HUES6 (cell line): Measurements from ENCODE around the gene NQO1.
A peak's percentile ranks its signal among the peaks of the same experiment; 100 is the strongest.
"Not testable (repeated sequence)": the region's sequence is repeated elsewhere in the genome, so short reads cannot be mapped to it uniquely, and the experiment has no call there.

Source experiments
- H3K27ac ChIP-seq: 2 replicates; pipeline ENCODE4 v1.7.0; 2013; ENCODE audit warnings: low read depth, mild to moderate bottlenecking, low read length, inconsistent platforms
- H3K27me3 ChIP-seq: 2 replicates; pipeline ENCODE4 v1.6.1; 2013; ENCODE audit warnings: low read length; ENCODE audit not compliant: control insufficient read depth, insufficient read depth
- H3K36me3 ChIP-seq: 2 replicates; pipeline ENCODE4 v1.6.1; 2013; ENCODE audit warnings: low read length; ENCODE audit not compliant: control insufficient read depth, insufficient read depth
- H3K4me1 ChIP-seq: 2 replicates; pipeline ENCODE4 v1.6.1; 2013; ENCODE audit warnings: low read length; ENCODE audit not compliant: control insufficient read depth, insufficient read depth
- H3K4me3 ChIP-seq: 2 replicates; pipeline ENCODE4 v1.5.1; 2013; ENCODE audit warnings: low read depth, low read length
- H3K9ac ChIP-seq: one replicate; pipeline ENCODE4 v1.6.1; 2013; ENCODE audit warnings: mild to moderate bottlenecking, low read length
- H3K9me3 ChIP-seq: 2 replicates; pipeline ENCODE4 v1.6.1; 2013; ENCODE audit warnings: low read depth, low read length; ENCODE audit not compliant: control insufficient read depth, insufficient read depth

NQO1 gene

DNA sequence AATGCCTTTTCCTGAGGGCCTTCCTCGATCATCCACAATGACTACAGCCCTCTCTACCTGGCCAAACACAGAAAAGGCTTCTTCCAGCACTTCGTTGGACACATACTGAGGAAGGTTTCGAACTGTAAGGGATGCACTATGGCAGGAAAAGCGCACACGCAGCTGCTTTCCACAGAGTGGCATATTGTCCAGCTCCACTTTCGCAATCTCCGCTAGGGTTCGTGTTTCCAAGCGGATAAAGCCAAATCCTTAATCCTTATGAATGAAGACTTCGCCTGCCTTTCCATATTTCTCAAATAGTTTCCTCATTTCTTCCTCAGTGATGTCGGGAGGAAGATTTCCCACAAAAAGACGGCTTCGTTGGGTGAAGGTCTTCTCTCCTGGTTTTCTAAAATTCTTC is 31.0 kb upstream of the NQO1 start:
- H3K4me3 ChIP-seq, H3K4me1 ChIP-seq, H3K9me3 ChIP-seq, H3K9ac ChIP-seq, H3K27me3 ChIP-seq, H3K27ac ChIP-seq: not testable (repeated sequence)
- H3K36me3 ChIP-seq: peaks cover 11% of the 10 kb centered on the region

DNA sequence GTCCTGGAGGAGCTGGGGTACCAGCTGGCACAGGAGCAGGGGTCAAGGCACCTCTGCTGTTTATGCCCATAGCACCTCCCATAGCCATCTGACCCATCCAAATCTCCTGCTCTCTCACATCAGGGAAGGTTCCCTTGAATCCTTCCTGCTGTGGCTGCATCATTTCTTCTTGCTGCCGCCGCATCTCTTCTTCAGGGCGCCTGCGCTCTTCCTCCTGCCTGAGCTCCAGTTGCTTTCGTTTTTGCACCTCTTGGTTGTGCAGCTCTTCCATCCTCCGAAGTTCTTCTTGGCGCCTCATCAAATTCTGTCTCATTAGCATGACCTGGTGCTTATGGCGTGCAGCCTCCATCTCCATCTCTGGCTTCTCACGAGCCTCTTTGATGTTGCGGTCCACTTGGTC is 30.3 kb upstream of the NQO1 start:
- Histone ChIP-seq H3K36me3 (peaks cover 17% of the 10 kb centered on the region), H3K27ac (no peak overlapping the region), H3K9me3 (no peaks in the 10 kb centered on the region), H3K4me3 (no peak overlapping the region), H3K27me3 (no peaks in the 10 kb centered on the region), H3K9ac (no peak overlapping the region), H3K4me1 (no peaks in the 10 kb centered on the region)

DNA sequence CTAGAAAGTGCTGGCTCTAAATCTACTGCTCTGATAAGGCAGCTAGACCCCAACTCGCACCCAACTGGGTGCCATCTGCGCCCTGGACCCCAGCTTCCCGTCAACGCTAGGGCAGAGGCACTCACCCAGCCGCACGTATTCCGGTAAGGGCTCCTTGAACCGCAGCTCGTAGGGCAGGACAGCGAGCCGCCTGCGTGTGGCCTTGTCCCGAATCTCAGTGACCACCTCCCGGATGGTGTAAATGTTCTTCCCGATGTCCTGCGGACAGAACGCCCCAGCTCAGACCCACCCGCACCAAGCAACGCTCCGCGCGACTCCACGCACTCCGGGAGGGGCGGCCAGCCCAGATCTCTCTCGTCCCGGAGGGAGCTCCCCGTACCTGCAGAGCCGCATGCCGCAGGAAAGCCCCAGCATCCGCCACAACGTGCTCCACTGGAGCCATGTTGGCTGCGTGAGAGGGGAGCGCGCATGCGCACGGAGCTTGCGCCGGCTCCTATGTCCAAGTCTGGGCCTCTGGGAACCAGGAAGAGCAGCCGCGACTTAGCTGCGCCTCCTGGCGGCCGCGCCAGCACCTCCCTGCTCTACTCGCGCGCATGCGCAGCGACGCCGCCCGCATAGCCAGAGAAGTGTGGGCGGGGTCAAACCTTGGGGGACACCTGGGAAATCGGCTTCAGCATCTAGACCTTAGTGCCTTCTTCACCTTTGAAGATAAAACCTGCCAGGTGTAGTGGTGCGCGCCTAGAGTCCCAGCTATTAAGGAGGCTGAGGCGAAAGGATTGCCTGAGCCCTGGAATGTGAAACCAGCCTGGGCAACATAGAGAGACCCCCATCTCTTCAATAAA is 28.3 kb upstream of the NQO1 start, which contains the start of gene NOB1:
Gene NOB1 (minus strand): TSS at position 458 of the 842 bp plus-strand sequence. CDS start 16 bp downstream, at position 442.
- Histone ChIP-seq H3K9ac (peak within 1 kb of the TSS; percentile 96), H3K9me3 (no peaks in the 10 kb centered on the region), H3K36me3 (peaks cover 35% of the 10 kb centered on the region), H3K4me3 (peak within 1 kb of the TSS; percentile 97), H3K27ac (peak within 1 kb of the TSS; percentile 89), H3K4me1 (no peaks in the 10 kb centered on the region), H3K27me3 (no peaks in the 10 kb centered on the region)

DNA sequence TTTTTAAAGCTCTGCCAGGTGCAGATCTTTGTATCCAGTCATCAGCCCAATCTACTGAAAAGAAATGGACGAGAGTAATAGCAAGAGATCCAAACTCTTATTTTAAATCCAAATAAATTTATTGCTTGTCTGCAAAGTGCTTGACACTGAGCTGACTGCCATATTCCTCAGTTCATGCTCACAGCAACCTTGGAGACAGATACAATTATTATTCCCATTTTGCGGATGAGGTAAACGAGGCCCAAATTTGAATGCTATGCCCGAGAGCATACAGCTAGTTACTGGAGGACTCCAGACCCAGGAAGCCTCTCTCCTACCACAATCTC is 27.7 kb upstream of the NQO1 start:
- Histone ChIP-seq H3K4me3 (peak overlapping the region; percentile 97), H3K27me3 (no peaks in the 10 kb centered on the region), H3K27ac (peak overlapping the region; percentile 89), H3K36me3 (peaks cover 39% of the 10 kb centered on the region), H3K4me1 (no peaks in the 10 kb centered on the region), H3K9ac (peak overlapping the region; percentile 96), H3K9me3 (no peaks in the 10 kb centered on the region)

DNA sequence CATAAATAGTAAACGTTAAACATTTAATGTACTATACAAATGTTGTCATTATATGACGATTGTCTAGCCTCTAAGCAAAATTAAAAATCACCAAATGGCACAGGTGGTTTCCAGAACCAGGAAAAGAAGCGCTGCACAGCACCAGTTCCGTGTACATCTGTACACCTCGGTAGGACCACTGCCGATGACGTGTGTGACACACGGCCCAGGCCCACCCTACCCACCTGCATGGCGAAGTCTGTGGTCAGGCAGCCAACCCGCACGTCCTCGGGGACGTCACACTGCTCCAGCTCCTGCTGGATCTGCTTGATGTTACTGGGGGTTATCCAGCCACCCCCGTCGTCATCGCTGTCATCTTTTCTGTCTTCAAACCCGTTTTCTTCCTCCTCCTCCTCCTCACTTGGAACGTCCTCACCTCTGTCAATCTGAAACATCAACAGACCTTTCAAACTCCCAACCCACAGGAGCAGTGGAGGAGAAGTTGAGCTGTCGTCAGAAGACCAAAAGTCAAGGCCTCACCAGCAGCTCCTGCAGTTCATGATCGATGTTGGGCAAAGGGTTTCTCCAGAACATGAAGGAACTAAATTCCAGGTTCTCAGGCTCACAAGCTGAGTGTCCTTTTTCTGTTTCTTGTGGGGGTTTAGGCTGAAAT is 22.5 kb upstream of the NQO1 start:
- Histone ChIP-seq H3K27me3 (no peaks in the 10 kb centered on the region), H3K36me3 (peaks cover 89% of the 10 kb centered on the region), H3K4me3 (no peak overlapping the region), H3K9ac (no peak overlapping the region), H3K27ac (no peak overlapping the region), H3K4me1 (no peaks in the 10 kb centered on the region), H3K9me3 (no peaks in the 10 kb centered on the region)

DNA sequence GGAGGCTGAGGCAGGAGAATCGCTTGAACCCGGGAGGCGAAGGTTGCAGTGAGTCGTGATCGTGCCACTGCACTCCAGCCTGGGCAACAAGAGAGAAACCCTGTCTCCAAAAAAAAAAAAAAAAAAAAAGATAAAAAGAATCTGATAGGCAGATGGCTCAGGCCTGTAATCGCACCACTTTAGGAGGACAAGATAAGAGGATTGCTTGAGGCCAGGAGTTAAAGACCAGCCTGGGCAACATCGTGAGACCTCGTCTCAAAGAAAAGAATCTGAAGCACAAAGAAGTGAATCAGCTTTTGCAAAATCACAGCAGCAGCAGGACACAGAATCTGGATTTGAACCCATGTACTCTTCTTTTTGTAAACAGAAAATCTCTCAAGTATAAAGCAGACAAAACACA is 20.8 kb upstream of the NQO1 start:
- Histone ChIP-seq H3K27ac (no peak overlapping the region), H3K4me3 (no peak overlapping the region), H3K4me1 (no peaks in the 10 kb centered on the region), H3K9me3 (no peaks in the 10 kb centered on the region), H3K36me3 (peaks cover 96% of the 10 kb centered on the region), H3K9ac (no peak overlapping the region), H3K27me3 (no peaks in the 10 kb centered on the region)

DNA sequence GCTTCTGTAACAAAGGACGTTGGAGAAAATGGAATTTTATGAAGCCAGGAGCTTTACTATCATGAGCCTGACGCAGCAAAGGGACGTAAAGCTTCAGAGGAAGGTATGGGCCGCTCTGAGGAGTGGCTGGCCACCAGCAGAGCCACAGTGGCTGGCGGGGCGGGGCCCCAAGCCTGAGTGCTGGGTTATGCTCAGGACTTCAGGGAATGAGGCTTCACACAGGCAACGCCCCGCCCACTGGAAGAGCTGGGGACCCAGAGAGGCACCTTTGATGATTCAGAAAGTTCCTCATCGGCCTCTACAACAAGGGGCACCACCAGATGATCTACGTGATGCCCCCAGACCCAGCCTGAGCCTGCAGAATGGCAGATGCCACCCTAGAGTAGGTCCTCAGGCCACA is 19.6 kb upstream of the NQO1 start:
- Histone ChIP-seq H3K27ac (no peak overlapping the region), H3K9me3 (no peaks in the 10 kb centered on the region), H3K4me1 (no peaks in the 10 kb centered on the region), H3K36me3 (peaks cover 97% of the 10 kb centered on the region), H3K9ac (no peak overlapping the region), H3K4me3 (no peak overlapping the region), H3K27me3 (no peaks in the 10 kb centered on the region)

DNA sequence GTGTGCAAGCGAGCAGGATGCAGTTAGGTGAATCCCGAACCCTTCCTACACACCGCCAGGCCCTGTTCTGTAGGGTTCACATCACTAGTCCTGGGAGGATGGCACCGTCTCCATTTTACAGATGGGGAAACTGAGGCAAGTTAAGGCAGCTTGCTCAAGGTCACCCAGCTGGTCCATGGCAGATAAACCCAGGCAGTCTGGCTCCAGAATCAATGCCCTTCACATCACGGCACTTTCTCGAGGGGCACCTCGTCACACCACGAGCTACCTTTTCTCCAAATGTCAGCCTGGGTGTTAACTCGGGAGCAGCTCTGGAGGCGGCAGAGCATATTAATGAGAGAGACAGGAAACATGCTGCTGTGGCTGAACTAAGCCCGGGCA is 18.9 kb upstream of the NQO1 start:
- Histone ChIP-seq H3K27ac (no peak overlapping the region), H3K27me3 (no peaks in the 10 kb centered on the region), H3K36me3 (peaks cover 94% of the 10 kb centered on the region), H3K4me3 (no peak overlapping the region), H3K9ac (no peak overlapping the region), H3K4me1 (no peaks in the 10 kb centered on the region), H3K9me3 (no peaks in the 10 kb centered on the region)

DNA sequence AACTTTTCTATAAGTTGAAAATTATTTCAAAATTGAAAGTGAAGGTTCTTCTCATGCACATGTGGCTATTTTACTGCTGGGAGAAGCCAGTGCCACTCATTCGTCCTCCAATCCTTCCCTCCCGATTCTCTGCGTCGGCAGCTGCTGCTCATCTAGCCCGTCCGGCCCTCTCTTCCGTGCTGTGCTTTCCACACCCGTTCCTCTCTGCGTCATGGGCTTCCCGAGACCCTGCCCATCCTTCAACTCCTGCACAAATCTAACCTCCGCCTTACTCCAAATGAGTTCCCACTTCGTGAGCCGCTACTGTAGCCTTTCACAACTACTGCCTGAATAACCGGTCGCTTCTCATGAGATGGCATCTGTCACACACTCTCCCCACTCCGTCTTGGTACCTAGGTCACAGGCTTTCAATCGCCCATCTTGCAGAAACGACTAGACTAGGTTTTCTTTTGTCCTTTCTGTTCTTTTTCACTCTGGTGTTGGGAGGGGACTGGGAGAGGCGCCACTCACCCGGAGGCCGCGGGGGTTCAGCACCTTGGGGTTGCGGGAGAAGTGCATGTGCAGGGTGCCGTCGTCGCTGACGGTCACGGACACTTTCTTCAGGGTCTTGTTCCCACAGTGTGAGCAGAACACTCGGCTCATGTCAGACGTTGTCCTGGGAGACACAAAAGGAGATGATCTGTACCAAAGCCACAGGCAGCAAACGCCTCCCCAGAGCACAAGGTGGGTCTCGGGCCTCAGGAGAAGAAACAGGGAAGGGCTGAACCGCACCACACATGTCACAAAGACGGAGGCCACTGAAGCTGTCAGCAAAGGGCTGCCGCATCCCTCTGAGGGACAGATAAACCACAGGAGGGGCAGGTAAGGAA is 18.2 kb upstream of the NQO1 start:
- Histone ChIP-seq H3K9me3 (no peaks in the 10 kb centered on the region), H3K4me1 (no peaks in the 10 kb centered on the region), H3K9ac (no peak overlapping the region), H3K27me3 (no peaks in the 10 kb centered on the region), H3K27ac (no peak overlapping the region), H3K36me3 (peaks cover 95% of the 10 kb centered on the region), H3K4me3 (no peak overlapping the region)

DNA sequence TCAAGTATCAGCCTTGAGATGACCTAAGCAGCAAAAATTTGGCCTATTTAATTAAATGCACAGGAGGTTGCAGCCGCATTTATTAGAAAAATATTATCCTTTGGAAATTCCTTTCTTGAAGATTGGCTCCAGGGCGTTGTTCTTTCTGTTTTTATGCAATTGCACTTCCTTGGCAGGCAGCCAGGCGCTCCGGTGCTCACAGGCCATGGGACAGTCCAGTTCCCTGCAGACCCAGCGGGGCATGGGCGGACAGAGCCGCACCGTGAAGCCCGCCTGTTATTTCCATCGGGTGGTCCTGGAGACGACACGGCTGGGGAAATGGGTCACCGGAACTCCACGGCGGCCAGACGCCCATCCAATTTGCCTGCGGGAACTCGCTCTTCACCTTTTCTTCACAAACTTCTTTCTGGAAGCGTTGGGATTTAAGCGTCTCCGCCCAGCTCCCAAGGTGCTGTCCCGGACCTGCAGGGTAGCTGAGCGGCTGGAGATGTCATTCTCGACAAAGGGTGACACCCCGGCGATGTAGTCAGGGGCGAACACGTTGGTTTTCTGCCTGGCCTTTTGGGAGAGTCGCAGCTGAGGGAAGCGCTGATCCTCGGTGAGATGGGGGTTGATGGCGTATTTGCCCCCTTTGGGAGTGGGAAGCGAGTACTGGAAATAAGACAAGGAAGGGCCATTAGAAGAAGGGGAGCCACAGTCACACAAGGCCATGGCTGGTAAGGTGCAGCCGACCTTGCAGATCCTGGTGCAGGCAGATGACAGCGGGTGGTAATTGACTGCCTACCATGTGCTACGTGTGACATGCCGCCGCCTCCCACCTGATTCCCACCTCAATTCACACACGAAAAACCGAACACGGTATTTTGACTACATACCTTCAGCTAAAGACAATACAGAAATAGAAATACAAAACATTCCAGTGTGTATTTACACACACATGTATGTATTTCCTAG is 15.9 kb upstream of the NQO1 start:
- Histone ChIP-seq H3K4me3 (no peak overlapping the region), H3K27me3 (no peaks in the 10 kb centered on the region), H3K9me3 (no peaks in the 10 kb centered on the region), H3K36me3 (peaks cover 77% of the 10 kb centered on the region), H3K27ac (no peak overlapping the region), H3K4me1 (no peaks in the 10 kb centered on the region), H3K9ac (no peak overlapping the region)
